HepG2 (cell line): ENCODE measurements around the gene RFX7. TPM values are rescaled to one million over a fixed set of nuclear protein-coding genes. Genes with fewer than 3 reads are reported as not detected.

Experiments used
- ATAC-seq: fragments of 200-7000 bp; cut with Tn5 transposase; 3 replicates; pipeline ENCODE4 v1.9.1; 2020; ENCODE audit warnings: mild to moderate bottlenecking, moderate library complexity
- BruUV-seq: library from RNA; stranded (reverse); fragments of 400-500 nt; replicated peaks from 2 replicates; lab custom pipeline; 2021; lab: Mats Ljungman, UMichigan
- CTCF ChIA-PET: fragments of 300-600 bp; formaldehyde crosslinking; extraction: SDS; loops from one replicate; lab custom pipeline; 2021; ENCODE audit warnings: low total read pairs, inconsistent platforms, low intra/inter-chr PET ratio; lab: Yijun Ruan, JAX
- POLR2A ChIA-PET: fragments of 350-600 bp; sonication (Branson Sonifier 250); formaldehyde crosslinking; loops from one replicate; lab custom pipeline; 2020; ENCODE audit warnings: antibody characterized with exemption, inconsistent platforms; lab: Yijun Ruan, JAX
- DNase-seq: peaks from one replicate; pipeline ENCODE4 v3.0.0-alpha.2; 2015; ENCODE audit warnings: low spot score
- FAIRE-seq: peaks from 3 replicates; lab custom pipeline; 2011; peaks lifted over from hg19 to GRCh38; lab: Jason Lieb, UNC
- H2AFZ ChIP-seq: one replicate; pipeline ENCODE4 v1.6.1; 2011; ENCODE audit warnings: low read length, inconsistent platforms
- H3K27ac ChIP-seq: fragments of 300-600 bp; 3 replicates; pipeline ENCODE4 v1.8.0; 2011; ENCODE audit warnings: mixed run types, mild to moderate bottlenecking, mixed read lengths, low read length, inconsistent platforms; ENCODE audit not compliant: insufficient read depth; ENCODE audit errors: extremely low read length
- H3K27me3 ChIP-seq, 2 experiments: fragments of 200-600 bp in 1 of 2; 2 replicates in 1 of 2; 3 replicates in 1 of 2; pipeline versions ENCODE4 v1.6.0 to v1.8.0; 2011; ENCODE audit warnings: low read length in 2 of 2, mild to moderate bottlenecking in 2 of 2, moderate library complexity in 2 of 2, inconsistent platforms in 1 of 2; ENCODE audit not compliant: insufficient read depth in 2 of 2, control insufficient read depth in 1 of 2
- H3K36me3 ChIP-seq, 2 experiments: fragments of 200-600 bp in 1 of 2; replicated peaks in 1 of 2; 2 replicates in 1 of 2; 3 replicates in 1 of 2; pipeline versions ENCODE4 v1.5.1 to v1.8.0; 2011; ENCODE audit warnings: low read length in 2 of 2, inconsistent platforms in 1 of 2; ENCODE audit not compliant: insufficient read depth in 2 of 2, control insufficient read depth in 1 of 2
- H3K4me1 ChIP-seq: 2 replicates; pipeline ENCODE4 v1.5.1; 2012; ENCODE audit warnings: low read length, inconsistent platforms; ENCODE audit not compliant: insufficient read depth
- H3K4me2 ChIP-seq: 2 replicates; pipeline ENCODE4 v1.6.0; 2011; ENCODE audit warnings: low read depth, low read length, inconsistent platforms
- H3K4me3 ChIP-seq, 3 experiments: fragments of 200-600 bp in 1 of 3; sonication (generic), shearing (Covaris generic) in 1 of 3; replicated peaks in 1 of 3; 2 replicates each; pipeline ENCODE4 v1.5.1; 2011 to 2016; ENCODE audit warnings: low read length in 3 of 3, inconsistent platforms in 2 of 3, low read depth in 2 of 3, mild to moderate bottlenecking in 2 of 3, control low read depth in 1 of 3, mixed read lengths in 1 of 3; ENCODE audit not compliant: insufficient read depth in 1 of 3
- H3K79me2 ChIP-seq: one replicate; pipeline ENCODE4 v1.6.1; 2011; ENCODE audit warnings: low read length, inconsistent platforms; ENCODE audit not compliant: insufficient read depth
- H3K9ac ChIP-seq: 2 replicates; pipeline ENCODE4 v1.6.0; 2011; ENCODE audit warnings: mild to moderate bottlenecking, low read depth, low read length, inconsistent platforms; ENCODE audit not compliant: insufficient read depth
- H3K9me3 ChIP-seq: 2 replicates; pipeline ENCODE4 v1.5.1; 2012; ENCODE audit warnings: mild to moderate bottlenecking, low read length
- H4K20me1 ChIP-seq: 2 replicates; pipeline ENCODE4 v1.6.0; 2011; ENCODE audit warnings: inconsistent platforms, mild to moderate bottlenecking, low read length, moderate library complexity; ENCODE audit not compliant: insufficient read depth
- DNMT3B ChIP-seq: conservative IDR thresholded peaks from 2 replicates; pipeline ENCODE4 v1.6.1; 2016; ENCODE audit warnings: missing biosample characterization, control low read depth
- GABPA ChIP-seq, 2 experiments: IDR thresholded peaks; 2 replicates each; pipeline ENCODE4 v1.6.1; 2011 to 2016; ENCODE audit warnings: low read depth in 2 of 2, low read length in 1 of 2, missing biosample characterization in 1 of 2, missing genetic modification characterization in 1 of 2
- IKZF5 ChIP-seq: IDR thresholded peaks from 2 replicates; pipeline ENCODE4 v1.6.1; 2018; ENCODE audit warnings: missing genetic modification reagents, mild to moderate bottlenecking, missing compliant biosample characterization
- KMT2B ChIP-seq: IDR thresholded peaks from 2 replicates; pipeline ENCODE4 v1.6.1; 2016; ENCODE audit warnings: missing genetic modification reagents, missing compliant biosample characterization
- NR1H2 ChIP-seq: sonication (generic); formaldehyde crosslinking; IDR thresholded peaks from 2 replicates; pipeline ENCODE4 v1.8.1; 2022; ENCODE audit warnings: low read depth, missing genetic modification reagents, borderline replicate concordance
- PHF8 ChIP-seq: sonication (generic); formaldehyde crosslinking; IDR thresholded peaks from 2 replicates; pipeline ENCODE4 v1.5.0; 2020; ENCODE audit warnings: missing genetic modification reagents
- RORA ChIP-seq: sonication (generic); formaldehyde crosslinking; IDR thresholded peaks from 2 replicates; pipeline ENCODE4 v1.5.0; 2020; ENCODE audit warnings: mild to moderate bottlenecking, missing genetic modification reagents, moderate library complexity
- ZKSCAN5 ChIP-seq: sonication (generic); formaldehyde crosslinking; IDR thresholded peaks from 2 replicates; pipeline ENCODE4 v1.5.1; 2020; ENCODE audit warnings: mild to moderate bottlenecking, missing genetic modification reagents
- ZNF280B ChIP-seq: sonication (generic); formaldehyde crosslinking; IDR thresholded peaks from 2 replicates; pipeline ENCODE4 v1.5.0; 2020; ENCODE audit warnings: missing genetic modification reagents, mild to moderate bottlenecking, borderline replicate concordance
- ZNF451 ChIP-seq: sonication (generic); formaldehyde crosslinking; IDR thresholded peaks from 2 replicates; pipeline ENCODE4 v1.5.0; 2020; ENCODE audit warnings: mild to moderate bottlenecking, missing genetic modification reagents
- WGBS: methylation state at CpG from one replicate; pipeline ENCODE4 v1.1.6; 2017; ENCODE audit warnings: low lambda C conversion rate; 5-methylcytosine and 5-hydroxymethylcytosine counted together
- in situ Hi-C: cut with HindIII; loops from 2 replicates; pipeline ENCODE4 v1.10.0; 2017; ENCODE audit warnings: low pct_unique_long_range_greater_than_20kb; ENCODE audit not compliant: extremely low pct_ligation_motif_present
- intact Hi-C: fragments of 100-400 bp; cut with micrococcal nuclease; formaldehyde crosslinking; loops from one replicate; pipeline ENCODE4 v1.10.0; 2022; ENCODE audit not compliant: unreplicated experiment
- polyA plus RNA-seq, 8 experiments: library from polyadenylated mRNA; depleted of rRNA in 3 of 8; stranded (reverse) in 7 of 8; unstranded in 1 of 8; fragments of >200 nt; fragmentation: Illumina TruSeq in 4 of 8; extraction: Trizol in 4 of 8; gene quantifications; 2 replicates each; pipeline versions ENCODE4 v1.2.1 to v1.2.3, GENCODE V29; 2011 to 2016; ENCODE audit warnings: low read depth in 4 of 8, missing spikeins in 1 of 8, mixed read lengths in 1 of 8; ENCODE audit not compliant: insufficient read depth in 1 of 8
- total RNA-seq, 5 experiments: library from RNA; depleted of rRNA; stranded (reverse); fragments of >200 nt; fragmentation: Illumina TruSeq; extraction: Trizol; gene quantifications; 2 replicates each; pipeline ENCODE4 v1.2.3, GENCODE V29; 2016; ENCODE audit warnings: low read depth in 1 of 5
- TF ChIP-seq, protein P1 (sequence below): sonication (generic); formaldehyde crosslinking; IDR thresholded peaks from 2 replicates; pipeline ENCODE4 v1.5.0; 2020; ENCODE audit warnings: missing genetic modification reagents
- TF ChIP-seq, protein P2 (sequence below): sonication (generic); formaldehyde crosslinking; IDR thresholded peaks from 2 replicates; pipeline ENCODE4 v1.9.0; 2021; ENCODE audit warnings: missing genetic modification reagents, borderline replicate concordance
- TF ChIP-seq, protein P3 (sequence below): sonication (generic); formaldehyde crosslinking; IDR thresholded peaks from 2 replicates; pipeline ENCODE4 v1.8.0; 2022; ENCODE audit warnings: mild to moderate bottlenecking, missing genetic modification reagents, borderline replicate concordance

The RFX7 gene
- total and polyA plus RNA-seq, 2 of the 13 experiments (the other 11 are each of a cell fraction or from before 2014, with no cell fraction given) = 8.5 to 10.4 TPM

DNA sequence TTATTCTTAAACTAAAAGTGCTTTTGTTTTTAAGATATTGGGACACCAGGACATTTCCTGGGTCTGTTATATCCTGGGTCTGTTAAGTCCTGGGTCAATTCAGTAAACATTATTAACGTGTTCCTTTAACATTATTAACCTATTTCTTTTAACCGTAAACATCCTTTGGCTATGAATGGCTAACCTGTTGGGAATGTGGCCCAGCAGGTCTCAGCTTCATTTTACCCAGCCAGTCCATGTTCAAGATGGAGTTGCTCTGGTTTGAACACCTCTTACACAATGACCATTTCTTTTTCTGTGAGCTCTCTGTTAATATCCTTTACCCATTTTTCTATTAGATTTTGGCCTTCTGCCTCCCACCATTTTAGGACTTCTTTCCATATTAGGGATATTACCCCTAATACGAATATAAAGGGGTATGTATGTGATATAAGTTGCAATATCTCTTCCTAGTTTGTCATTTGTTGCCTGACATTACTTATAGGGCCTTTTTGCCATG lies 161.4 kb downstream of the RFX7 start:
- ChIA-PET CTCF (no interaction called here), POLR2A (no interaction called here)
- no peak overlapping the region for H3K9ac ChIP-seq
- no peak overlapping the region for H2AFZ ChIP-seq
- no peak overlapping the region for H3K4me2 ChIP-seq
- FAIRE-seq (no peak), ATAC-seq (no peak), DNase-seq (no peak)
- TF ChIP-seq IKZF5 (CRISPR knock-in tag) (no peak), DNMT3B (no peak), ZKSCAN5 (CRISPR knock-in tag) (no peak), GABPA (IDR thresholded peaks at IDR 0.05; ENCODE audit: low read depth, low read length) (no peak), GABPA (CRISPR knock-in tag; IDR thresholded peaks at IDR 0.05; ENCODE audit: low read depth) (no peak), ZNF451 (CRISPR knock-in tag) (no peak), KMT2B (CRISPR knock-in tag) (no peak), RORA (CRISPR knock-in tag) (no peak), NR1H2 (CRISPR knock-in tag) (no peak), ZNF280B (CRISPR knock-in tag) (no peak), PHF8 (CRISPR knock-in tag) (no peak)
- TF ChIP-seq, protein P1, sequence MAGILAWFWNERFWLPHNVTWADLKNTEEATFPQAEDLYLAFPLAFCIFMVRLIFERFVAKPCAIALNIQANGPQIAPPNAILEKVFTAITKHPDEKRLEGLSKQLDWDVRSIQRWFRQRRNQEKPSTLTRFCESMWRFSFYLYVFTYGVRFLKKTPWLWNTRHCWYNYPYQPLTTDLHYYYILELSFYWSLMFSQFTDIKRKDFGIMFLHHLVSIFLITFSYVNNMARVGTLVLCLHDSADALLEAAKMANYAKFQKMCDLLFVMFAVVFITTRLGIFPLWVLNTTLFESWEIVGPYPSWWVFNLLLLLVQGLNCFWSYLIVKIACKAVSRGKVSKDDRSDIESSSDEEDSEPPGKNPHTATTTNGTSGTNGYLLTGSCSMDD = no peak
- TF ChIP-seq, protein P2, sequence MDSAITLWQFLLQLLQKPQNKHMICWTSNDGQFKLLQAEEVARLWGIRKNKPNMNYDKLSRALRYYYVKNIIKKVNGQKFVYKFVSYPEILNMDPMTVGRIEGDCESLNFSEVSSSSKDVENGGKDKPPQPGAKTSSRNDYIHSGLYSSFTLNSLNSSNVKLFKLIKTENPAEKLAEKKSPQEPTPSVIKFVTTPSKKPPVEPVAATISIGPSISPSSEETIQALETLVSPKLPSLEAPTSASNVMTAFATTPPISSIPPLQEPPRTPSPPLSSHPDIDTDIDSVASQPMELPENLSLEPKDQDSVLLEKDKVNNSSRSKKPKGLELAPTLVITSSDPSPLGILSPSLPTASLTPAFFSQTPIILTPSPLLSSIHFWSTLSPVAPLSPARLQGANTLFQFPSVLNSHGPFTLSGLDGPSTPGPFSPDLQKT (CRISPR knock-in tag) = no peak
- TF ChIP-seq, protein P3, sequence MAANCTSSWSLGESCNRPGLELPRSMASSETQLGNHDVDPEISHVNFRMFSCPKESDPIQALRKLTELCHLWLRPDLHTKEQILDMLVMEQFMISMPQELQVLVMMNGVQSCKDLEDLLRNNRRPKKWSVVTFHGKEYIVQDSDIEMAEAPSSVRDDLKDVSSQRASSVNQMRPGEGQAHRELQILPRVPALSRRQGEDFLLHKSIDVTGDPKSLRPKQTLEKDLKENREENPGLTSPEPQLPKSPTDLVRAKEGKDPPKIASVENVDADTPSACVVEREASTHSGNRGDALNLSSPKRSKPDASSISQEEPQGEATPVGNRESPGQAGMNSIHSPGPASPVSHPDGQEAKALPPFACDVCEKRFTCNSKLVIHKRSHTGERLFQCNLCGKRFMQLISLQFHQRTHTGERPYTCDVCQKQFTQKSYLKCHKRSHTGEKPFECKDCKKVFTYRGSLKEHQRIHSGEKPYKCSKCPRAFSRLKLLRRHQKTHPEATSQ = no peak
- H3K4me1 ChIP-seq = no peaks in the 10 kb centered on the region
- in situ Hi-C loops = no loop called here
- no peaks in the 10 kb centered on the region for H3K27me3 ChIP-seq
- intact Hi-C loops = no loop called here
- no peaks in the 10 kb centered on the region for H4K20me1 ChIP-seq
- no TSS peak for BruUV-seq
- 64% methylated on average over 3 of the region's 3 CpGs for WGBS
- no peak overlapping the region for H3K4me3 ChIP-seq
- H3K9me3 ChIP-seq = no peaks in the 10 kb centered on the region
- no peak overlapping the region for H3K27ac ChIP-seq
- H3K79me2 ChIP-seq = no peaks in the 10 kb centered on the region
- no peaks in the 10 kb centered on the region for H3K36me3 ChIP-seq
